Epidermal melanocyte (primary cell): Measurements from ENCODE around the gene TUBGCP3.
"Not testable (repeated sequence)": the region's sequence is repeated elsewhere in the genome, so short reads cannot be mapped to it uniquely, and the experiment has no call there.

Source experiments
- DNase-seq: peaks from one replicate; pipeline ENCODE4 v3.0.0; 2011; ENCODE audit warnings: low spot score; ENCODE audit not compliant: insufficient read length

The TUBGCP3 gene, protein sequence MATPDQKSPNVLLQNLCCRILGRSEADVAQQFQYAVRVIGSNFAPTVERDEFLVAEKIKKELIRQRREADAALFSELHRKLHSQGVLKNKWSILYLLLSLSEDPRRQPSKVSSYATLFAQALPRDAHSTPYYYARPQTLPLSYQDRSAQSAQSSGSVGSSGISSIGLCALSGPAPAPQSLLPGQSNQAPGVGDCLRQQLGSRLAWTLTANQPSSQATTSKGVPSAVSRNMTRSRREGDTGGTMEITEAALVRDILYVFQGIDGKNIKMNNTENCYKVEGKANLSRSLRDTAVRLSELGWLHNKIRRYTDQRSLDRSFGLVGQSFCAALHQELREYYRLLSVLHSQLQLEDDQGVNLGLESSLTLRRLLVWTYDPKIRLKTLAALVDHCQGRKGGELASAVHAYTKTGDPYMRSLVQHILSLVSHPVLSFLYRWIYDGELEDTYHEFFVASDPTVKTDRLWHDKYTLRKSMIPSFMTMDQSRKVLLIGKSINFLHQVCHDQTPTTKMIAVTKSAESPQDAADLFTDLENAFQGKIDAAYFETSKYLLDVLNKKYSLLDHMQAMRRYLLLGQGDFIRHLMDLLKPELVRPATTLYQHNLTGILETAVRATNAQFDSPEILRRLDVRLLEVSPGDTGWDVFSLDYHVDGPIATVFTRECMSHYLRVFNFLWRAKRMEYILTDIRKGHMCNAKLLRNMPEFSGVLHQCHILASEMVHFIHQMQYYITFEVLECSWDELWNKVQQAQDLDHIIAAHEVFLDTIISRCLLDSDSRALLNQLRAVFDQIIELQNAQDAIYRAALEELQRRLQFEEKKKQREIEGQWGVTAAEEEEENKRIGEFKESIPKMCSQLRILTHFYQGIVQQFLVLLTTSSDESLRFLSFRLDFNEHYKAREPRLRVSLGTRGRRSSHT

GRCh38 chr13:112587764-112588489, at the start of gene TUBGCP3:
Gene TUBGCP3 (minus strand): TSS chr13:112588153. CDS start chr13:112587980, 173 bp downstream.
- DNase-seq = peak; percentile 91

DNA sequence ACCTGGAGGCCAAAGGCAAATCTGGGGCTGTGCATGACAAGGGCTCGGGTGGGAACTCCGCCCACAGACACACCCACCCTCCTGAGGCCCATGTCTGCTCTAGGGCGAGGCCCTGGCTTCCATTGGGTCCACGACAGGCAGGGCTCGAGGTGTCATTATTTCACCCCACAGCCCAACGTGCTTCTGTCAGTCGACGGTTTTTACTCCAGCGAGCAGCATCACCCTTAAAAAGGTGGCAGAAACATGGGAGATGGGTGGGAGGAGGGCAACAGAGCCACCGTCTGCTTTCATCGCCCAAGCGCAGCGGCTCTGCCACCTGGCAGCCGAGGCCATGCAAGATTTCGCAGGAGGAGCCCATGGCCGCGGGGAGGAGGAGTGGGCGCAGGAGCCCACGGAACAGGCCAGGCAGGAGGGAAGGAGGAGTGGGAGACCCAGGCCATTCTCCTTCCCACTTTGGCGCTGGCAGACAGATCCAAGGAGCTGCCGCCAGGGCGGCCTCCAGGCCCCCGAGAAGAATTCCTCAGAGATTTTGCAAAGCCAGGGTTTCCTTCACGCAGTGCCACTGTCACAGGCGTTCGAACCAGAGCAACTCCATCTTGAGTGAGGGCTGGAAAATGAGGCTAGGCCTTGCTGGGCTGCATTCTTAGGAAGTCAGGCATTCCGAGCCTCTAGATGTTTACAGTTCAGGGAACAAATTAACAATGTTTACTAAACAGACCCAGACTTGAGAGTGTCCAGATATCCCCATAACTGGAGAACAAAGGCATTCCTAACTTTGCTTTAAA, 49.3 kb upstream of the TUBGCP3 start:
- DNase-seq = no peak

DNA sequence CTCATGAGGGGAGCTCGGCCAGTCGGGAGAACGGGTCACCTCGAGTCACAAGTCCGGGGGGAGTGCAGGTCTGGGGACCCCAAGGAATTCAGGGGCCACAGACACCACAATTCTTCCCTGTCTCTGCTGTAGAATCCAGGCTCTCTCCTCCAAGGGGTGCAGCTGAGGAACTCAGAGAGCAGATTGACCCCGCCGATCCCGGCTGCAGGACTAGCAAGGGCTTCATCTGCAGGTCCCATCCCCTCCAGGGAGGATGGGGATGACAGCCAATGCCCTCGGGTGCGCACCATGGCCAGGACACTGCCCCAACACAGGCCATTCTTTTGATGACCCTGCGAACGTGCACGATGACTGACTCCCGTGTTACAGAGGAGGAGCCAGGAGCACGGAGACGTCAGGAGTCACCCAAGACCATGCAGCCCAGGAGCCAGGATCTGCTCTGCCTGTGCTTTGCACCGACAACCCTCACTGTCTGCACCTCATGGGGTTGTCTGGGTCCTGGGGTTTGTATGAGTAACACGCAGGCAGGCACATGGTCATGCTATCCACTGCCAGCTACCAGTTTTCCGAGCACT, 48.5 kb upstream of the TUBGCP3 start:
- DNase-seq = no peak

GRCh38 chr13:112635323-112635722, 47.4 kb upstream of the TUBGCP3 start:
- no peak for DNase-seq

DNA sequence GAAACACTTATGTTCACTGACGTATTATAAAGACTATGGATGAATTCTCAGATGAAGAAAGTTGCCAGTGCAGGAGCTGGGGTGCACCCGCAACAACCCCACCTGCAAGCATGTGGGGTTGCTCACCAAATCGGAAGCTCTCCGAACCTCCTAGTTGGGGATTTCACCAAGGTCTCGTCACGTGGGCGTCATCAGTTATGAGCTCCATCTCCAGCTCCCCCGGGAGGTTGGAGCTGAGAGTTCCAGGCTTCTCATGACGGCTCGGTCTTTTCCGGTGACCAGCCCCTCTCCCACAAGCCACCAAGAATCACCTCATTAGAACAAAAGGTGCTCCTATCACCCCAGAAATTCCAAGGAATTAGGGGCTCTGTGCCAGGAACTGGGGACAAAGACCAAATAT, 46.1 kb upstream of the TUBGCP3 start:
- DNase-seq = no peak

GRCh38 chr13:112630226-112630625, 42.3 kb upstream of the TUBGCP3 start:
- DNase-seq = not testable (repeated sequence)

- DNase-seq = no peak
Observed at GRCh38 chr13:112629161-112629560, 41.2 kb upstream of the TUBGCP3 start.

- DNase-seq = not testable (repeated sequence)
Observed at GRCh38 chr13:112627613-112628012, 39.7 kb upstream of the TUBGCP3 start.

DNA sequence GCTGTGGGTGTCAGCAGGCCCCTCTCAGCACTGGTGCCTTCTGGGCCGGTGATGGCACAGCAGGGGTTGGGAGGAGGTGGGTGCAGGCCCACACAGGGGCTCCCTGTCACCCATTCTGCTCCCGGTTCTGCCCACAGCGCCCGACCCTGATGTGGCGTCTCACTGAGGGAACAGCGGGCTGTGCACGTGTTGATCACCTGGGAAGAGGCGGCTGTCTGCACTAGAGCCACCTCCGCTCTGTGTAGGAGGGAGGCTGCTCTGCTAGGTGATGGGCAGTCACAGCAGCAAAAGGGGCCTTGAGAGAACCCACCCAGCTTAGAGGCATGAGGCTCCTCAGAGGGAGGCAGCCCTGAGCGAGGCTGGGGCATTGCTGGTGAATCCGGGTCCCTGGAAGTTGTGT, 39.2 kb upstream of the TUBGCP3 start:
- no peak for DNase-seq

DNA sequence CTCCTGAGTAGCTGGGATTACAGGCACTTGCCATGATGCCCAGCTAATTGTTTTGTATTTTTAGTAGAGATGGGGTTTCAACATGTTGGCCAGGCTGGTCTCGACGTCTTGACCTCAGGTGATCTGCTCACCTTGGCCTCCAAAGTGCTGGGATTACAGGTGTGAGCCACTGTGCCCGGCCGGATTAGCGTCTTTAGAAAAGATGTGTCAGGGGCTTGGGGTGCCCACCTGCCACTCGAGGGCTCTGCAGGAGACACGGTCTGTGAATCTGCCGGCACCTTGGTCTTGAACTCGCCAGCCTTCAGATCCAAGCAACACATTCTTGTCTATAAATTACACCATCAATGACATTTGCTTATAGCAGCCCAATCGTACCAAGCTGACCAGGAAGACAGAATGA, 38.8 kb upstream of the TUBGCP3 start:
- DNase-seq = no peak

DNA sequence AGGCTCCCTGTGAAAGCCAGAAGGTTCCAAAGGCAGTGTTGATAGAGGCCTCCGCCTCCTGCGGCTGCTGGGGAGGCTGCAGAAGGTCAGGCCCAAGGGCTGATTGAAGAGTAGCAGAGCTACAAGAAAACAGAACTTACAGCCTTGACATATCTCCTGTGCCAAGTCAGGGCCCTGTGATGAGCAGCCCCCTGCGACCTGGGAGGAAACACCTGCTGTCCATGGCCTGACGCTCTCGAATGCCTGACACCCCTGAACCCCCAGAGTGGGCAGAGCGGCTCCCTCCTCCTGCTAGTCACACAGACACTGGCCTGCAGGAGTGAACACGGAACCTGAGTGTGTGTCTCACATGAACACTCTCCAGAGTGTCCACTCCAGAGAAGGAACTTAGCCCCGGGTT, 38.2 kb upstream of the TUBGCP3 start:
- DNase-seq = no peak

GRCh38 chr13:112625698-112626097, 37.7 kb upstream of the TUBGCP3 start:
- DNase-seq = no peak

DNA sequence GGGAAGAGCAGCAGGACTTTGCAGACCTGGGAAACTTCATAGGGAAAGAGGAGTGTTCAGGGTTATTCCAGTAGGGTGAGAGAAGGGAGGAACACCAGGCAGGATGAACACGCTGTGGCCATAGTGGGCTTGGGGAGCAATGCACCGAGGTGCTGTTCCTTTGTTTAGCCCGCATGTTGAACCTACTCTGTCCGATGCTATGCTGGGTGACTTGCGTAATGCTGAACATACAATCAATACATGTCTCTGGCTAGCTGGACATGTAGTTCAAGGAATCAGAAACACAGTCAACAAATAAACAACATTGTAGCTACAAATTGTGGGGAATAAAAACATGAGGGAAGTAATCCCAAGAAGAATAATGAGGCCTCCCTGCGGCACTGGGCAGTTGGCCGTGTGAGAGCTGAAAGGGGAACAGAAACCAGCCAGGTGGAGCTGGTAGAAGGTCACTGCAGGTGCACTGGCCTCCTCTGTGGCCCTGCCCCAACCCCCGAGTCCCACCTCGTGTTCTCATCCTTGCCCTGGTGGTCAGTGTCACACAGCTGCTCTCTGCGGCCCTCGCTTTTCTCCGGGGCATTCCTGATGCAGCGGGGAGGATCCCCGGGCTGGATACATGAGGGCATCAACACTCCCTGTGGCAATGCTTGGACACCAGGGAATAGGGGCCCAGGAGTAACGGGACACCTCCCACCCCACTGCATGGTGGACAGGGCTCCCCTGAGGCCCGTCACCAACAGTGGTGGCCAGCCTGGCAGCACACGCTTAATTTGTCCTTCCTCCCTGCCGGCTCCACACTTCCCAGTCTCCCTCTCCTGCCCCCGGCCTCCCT, 36.9 kb upstream of the TUBGCP3 start:
- no peak for DNase-seq

- no peak for DNase-seq
Observed at GRCh38 chr13:112624040-112624439, 36.1 kb upstream of the TUBGCP3 start.

- no peak for DNase-seq
Observed at GRCh38 chr13:112623051-112623711, 35.2 kb upstream of the TUBGCP3 start.

GRCh38 chr13:112622375-112622774, 34.4 kb upstream of the TUBGCP3 start:
- DNase-seq = no peak

DNA sequence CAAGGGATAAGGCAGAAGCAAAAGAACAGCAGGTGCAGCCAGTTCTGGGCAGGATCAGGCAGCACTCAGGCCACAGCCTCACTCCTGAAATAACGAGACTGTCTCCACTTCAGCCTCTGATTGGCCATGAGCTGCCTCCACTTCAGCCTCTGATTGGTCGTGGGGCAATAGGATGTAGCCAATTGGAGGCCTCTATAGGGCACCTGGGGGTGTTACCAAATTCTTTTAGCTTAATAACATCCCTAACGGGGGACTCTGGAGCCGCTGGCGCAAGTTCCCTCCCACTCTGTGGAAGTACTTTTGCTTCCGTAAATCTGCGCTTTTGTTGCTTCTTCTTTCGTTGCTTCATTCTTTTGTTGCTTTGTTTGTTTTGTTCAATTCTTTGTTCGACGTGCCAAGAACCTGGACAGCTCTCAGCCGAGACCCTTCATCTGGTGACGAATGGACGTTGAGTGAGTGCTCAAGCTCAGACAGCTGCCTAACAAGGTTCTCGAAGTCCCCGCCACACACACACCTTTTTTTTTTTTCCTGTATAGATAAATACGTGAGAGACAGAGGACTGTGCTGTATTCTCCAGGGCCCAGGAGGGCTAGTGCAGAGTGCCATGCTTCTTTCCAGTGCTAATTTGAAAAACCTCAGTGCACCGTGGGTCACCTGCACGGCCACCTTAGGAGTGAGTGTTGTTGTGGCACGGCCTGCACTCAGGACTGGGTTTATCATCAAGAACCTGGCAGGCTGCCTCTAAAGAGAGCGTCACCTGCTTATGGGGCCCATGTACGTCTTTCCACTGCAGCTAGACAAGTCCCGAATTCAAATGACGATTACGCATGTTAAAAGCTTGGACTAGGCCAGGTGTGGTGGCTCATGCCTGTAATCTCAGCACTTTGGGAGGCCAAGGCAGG, 32.0 kb upstream of the TUBGCP3 start:
- no peak for DNase-seq

DNA sequence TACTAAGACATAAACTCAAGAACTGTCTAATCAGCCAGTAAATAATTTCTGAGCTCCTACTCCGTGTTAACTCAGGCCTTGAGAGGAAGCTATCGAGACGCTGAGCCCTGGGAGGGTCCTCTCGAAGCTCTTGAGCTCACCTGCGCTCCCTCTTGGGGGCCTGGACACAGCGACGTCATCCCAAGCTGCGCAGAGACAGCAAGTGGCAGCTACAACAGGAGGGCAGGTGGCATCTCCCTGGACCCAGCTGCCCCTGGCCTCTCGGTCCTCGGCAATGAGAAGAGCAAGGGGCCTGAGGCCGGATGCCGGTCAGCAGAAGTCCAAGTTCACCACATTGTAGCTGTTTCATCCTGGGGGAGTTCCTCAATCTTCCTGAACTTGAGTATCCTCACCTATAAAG, 30.5 kb upstream of the TUBGCP3 start:
- DNase-seq = no peak
